H1 (cell line): ENCODE measurements around the gene TTLL1. TPM values are rescaled to one million over a fixed set of nuclear protein-coding genes. Genes with fewer than 3 reads are reported as not detected.
A peak's percentile ranks its signal among the peaks of the same experiment; 100 is the strongest.

ENCODE experiments used
- CTCF ChIA-PET: fragments of 300-600 bp; sonication (Branson Sonifier 250); formaldehyde crosslinking; loops from one replicate; lab custom pipeline; 2021; ENCODE audit not compliant: partially characterized antibody; lab: Charles Lee
- POLR2A ChIA-PET: fragments of 300-600 bp; sonication (Branson Sonifier 250); formaldehyde crosslinking; loops from one replicate; lab custom pipeline; 2021; ENCODE audit warnings: inconsistent platforms; ENCODE audit not compliant: partially characterized antibody; lab: Charles Lee
- DNase-seq, 2 experiments: peaks; one replicate each; pipeline versions ENCODE4 v3.0.0 to v3.0.0-alpha.2; 2010 to 2022; ENCODE audit warnings: low spot score in 2 of 2, low read depth in 1 of 2, mixed read lengths in 1 of 2
- FAIRE-seq: peaks from 2 replicates; lab custom pipeline; 2011; peaks lifted over from hg19 to GRCh38; lab: Jason Lieb, UNC
- H2AFZ ChIP-seq: 2 replicates; pipeline ENCODE4 v1.8.1; 2012; ENCODE audit warnings: low read length, inconsistent platforms
- H2AK5ac ChIP-seq: 2 replicates; pipeline ENCODE4 v1.6.1; 2013; ENCODE audit warnings: low read depth, low read length
- H2BK120ac ChIP-seq: replicated peaks from 2 replicates; pipeline ENCODE3; 2013; ENCODE audit warnings: low read depth, low read length, inconsistent platforms
- H2BK12ac ChIP-seq: 2 replicates; pipeline ENCODE4 v1.6.1; 2013; ENCODE audit warnings: low read depth, low read length
- H2BK15ac ChIP-seq: 2 replicates; pipeline ENCODE4 v1.6.1; 2013; ENCODE audit warnings: low read length
- H2BK20ac ChIP-seq: 2 replicates; pipeline ENCODE4 v1.6.1; 2013; ENCODE audit warnings: low read length
- H2BK5ac ChIP-seq: 2 replicates; pipeline ENCODE4 v1.6.1; 2013; ENCODE audit warnings: low read depth, low read length
- H3K14ac ChIP-seq: 2 replicates; pipeline ENCODE4 v1.6.1; 2013; ENCODE audit warnings: inconsistent platforms; ENCODE audit not compliant: insufficient read length
- H3K18ac ChIP-seq: 2 replicates; pipeline ENCODE4 v1.6.1; 2013; ENCODE audit warnings: low read length; ENCODE audit errors: extremely low read depth
- H3K23ac ChIP-seq: 2 replicates; pipeline ENCODE4 v1.6.1; 2013; ENCODE audit warnings: inconsistent platforms; ENCODE audit not compliant: insufficient read length
- H3K23me2 ChIP-seq: 2 replicates; pipeline ENCODE4 v1.6.1; 2013; ENCODE audit warnings: low read depth, low read length
- H3K27ac ChIP-seq: 2 replicates; pipeline ENCODE4 v1.6.1; 2011; ENCODE audit warnings: low read depth, low read length, inconsistent platforms
- H3K27me3 ChIP-seq, 4 experiments: replicated peaks in 1 of 4; 1 replicate in 1 of 4; 2 replicates in 3 of 4; pipeline versions ENCODE4 v1.6.1 to v1.8.1; 2011 to 2013; ENCODE audit warnings: low read length in 3 of 4, mild to moderate bottlenecking in 3 of 4, inconsistent platforms in 2 of 4, mixed read lengths in 2 of 4, moderate library complexity in 1 of 4; ENCODE audit not compliant: control insufficient read depth in 3 of 4, insufficient read depth in 3 of 4; ENCODE audit errors: extremely low read depth in 1 of 4
- H3K36me3 ChIP-seq, 4 experiments: 2 replicates each; pipeline versions ENCODE4 v1.6.1 to v1.8.1; 2011 to 2013; ENCODE audit warnings: mild to moderate bottlenecking in 4 of 4, low read length in 3 of 4, moderate library complexity in 2 of 4, control low read depth in 1 of 4, inconsistent platforms in 1 of 4; ENCODE audit not compliant: insufficient read depth in 4 of 4, control insufficient read depth in 2 of 4
- H3K4ac ChIP-seq: replicated peaks from 2 replicates; pipeline ENCODE3; 2013; ENCODE audit warnings: low read length, low read depth, mixed read lengths, inconsistent platforms; ENCODE audit not compliant: insufficient read length
- H3K4me1 ChIP-seq, 4 experiments: replicated peaks in 1 of 4; 1 replicate in 1 of 4; 2 replicates in 3 of 4; pipeline versions ENCODE4 v1.6.1 to v1.8.1; 2011 to 2013; ENCODE audit warnings: low read length in 3 of 4, inconsistent platforms in 2 of 4, mixed read lengths in 1 of 4; ENCODE audit not compliant: insufficient read depth in 4 of 4, control insufficient read depth in 3 of 4
- H3K4me2 ChIP-seq, 2 experiments: 2 replicates each; pipeline versions ENCODE4 v1.6.1 to v1.8.1; 2011 to 2013; ENCODE audit warnings: low read depth in 2 of 2, low read length in 2 of 2, control low read depth in 1 of 2, inconsistent platforms in 1 of 2, mild to moderate bottlenecking in 1 of 2; ENCODE audit not compliant: insufficient read depth in 1 of 2
- H3K4me3 ChIP-seq, 4 experiments: fragments of 200-600, 300-600 bp in 1 of 4; sonication (generic), shearing (Covaris generic), sonication (Bioruptor Twin) in 1 of 4; 2 replicates each; pipeline versions ENCODE4 v1.5.1 to v1.8.1; 2011 to 2016; ENCODE audit warnings: low read length in 4 of 4, low read depth in 3 of 4, control low read depth in 2 of 4, inconsistent platforms in 2 of 4, mild to moderate bottlenecking in 2 of 4, mixed read lengths in 1 of 4, moderate library complexity in 1 of 4; ENCODE audit not compliant: insufficient read depth in 2 of 4; ENCODE audit errors: extremely low read depth in 1 of 4
- H3K56ac ChIP-seq: replicated peaks from 2 replicates; pipeline ENCODE3; 2013; ENCODE audit warnings: low read depth, mild to moderate bottlenecking, mixed read lengths, low read length, inconsistent platforms; ENCODE audit not compliant: insufficient read length
- H3K79me1 ChIP-seq: 2 replicates; pipeline ENCODE4 v1.6.1; 2013; ENCODE audit warnings: low read depth, low read length, control low read depth
- H3K79me2 ChIP-seq, 2 experiments: 2 replicates each; pipeline versions ENCODE4 v1.6.1 to v1.8.1; 2012 to 2013; ENCODE audit warnings: low read length in 2 of 2, mild to moderate bottlenecking in 2 of 2, inconsistent platforms in 1 of 2; ENCODE audit not compliant: insufficient read depth in 2 of 2, control insufficient read depth in 1 of 2
- H3K9ac ChIP-seq, 4 experiments: replicated peaks in 1 of 4; 1 replicate in 1 of 4; 2 replicates in 3 of 4; pipeline versions ENCODE4 v1.6.1 to v1.8.1; 2011 to 2013; ENCODE audit warnings: low read depth in 3 of 4, low read length in 3 of 4, control low read depth in 2 of 4, mild to moderate bottlenecking in 2 of 4, moderate library complexity in 2 of 4, inconsistent platforms in 1 of 4; ENCODE audit errors: extremely low read depth in 1 of 4
- H3K9me3 ChIP-seq, 2 experiments: 2 replicates each; pipeline versions ENCODE4 v1.6.1 to v1.8.1; 2012 to 2013; ENCODE audit warnings: mild to moderate bottlenecking in 2 of 2, moderate library complexity in 2 of 2, control low read depth in 1 of 2, inconsistent platforms in 1 of 2, low read depth in 1 of 2, low read length in 1 of 2, mixed read lengths in 1 of 2; ENCODE audit not compliant: insufficient read depth in 2 of 2
- H4K20me1 ChIP-seq, 2 experiments: replicated peaks in 1 of 2; 2 replicates each; pipeline versions ENCODE3 to v1.8.1; 2011 to 2013; ENCODE audit warnings: inconsistent platforms in 2 of 2, low read length in 2 of 2, mild to moderate bottlenecking in 1 of 2; ENCODE audit not compliant: insufficient read depth in 2 of 2, control insufficient read depth in 1 of 2
- H4K5ac ChIP-seq: 2 replicates; pipeline ENCODE4 v1.6.1; 2013; ENCODE audit warnings: low read length, low read depth, mixed read lengths, inconsistent platforms; ENCODE audit not compliant: insufficient read length
- H4K8ac ChIP-seq: 2 replicates; pipeline ENCODE4 v1.8.0; 2013; ENCODE audit warnings: mild to moderate bottlenecking, moderate library complexity, low read length, inconsistent platforms; ENCODE audit not compliant: insufficient read depth; ENCODE audit errors: extremely low read depth
- H4K91ac ChIP-seq: replicated peaks from 2 replicates; pipeline ENCODE3; 2013; ENCODE audit warnings: low read length, mixed read lengths, inconsistent platforms; ENCODE audit not compliant: insufficient read length
- CTCF ChIP-seq, 3 experiments: IDR thresholded peaks; 1 replicate in 2 of 3; 2 replicates in 1 of 3; pipeline versions ENCODE4 v1.5.1 to v1.6.1; 2011; ENCODE audit warnings: low read length in 3 of 3, mild to moderate bottlenecking in 3 of 3, inconsistent platforms in 2 of 3, low read depth in 1 of 3, moderate library complexity in 1 of 3; ENCODE audit not compliant: insufficient read depth in 1 of 3; ENCODE audit errors: control extremely low read depth in 1 of 3
- E2F6 ChIP-seq: IDR thresholded peaks from 2 replicates; pipeline ENCODE4 v1.6.1; 2012; ENCODE audit warnings: inconsistent platforms
- HDAC6 ChIP-seq: IDR thresholded peaks from one replicate; pipeline ENCODE4 v1.7.1; 2012; ENCODE audit warnings: low read depth, mild to moderate bottlenecking, inconsistent platforms, low read length, moderate library complexity
- KDM1A ChIP-seq: fragments of 200-600, 300-600 bp; sonication (generic); IDR thresholded peaks from 2 replicates; pipeline ENCODE4 v1.7.1; 2016; ENCODE audit warnings: mild to moderate bottlenecking, low read length, borderline replicate concordance
- POU5F1 ChIP-seq: IDR thresholded peaks from 2 replicates; pipeline ENCODE4 v1.6.1; 2011; ENCODE audit warnings: low read depth, mild to moderate bottlenecking, low read length, moderate library complexity
- RAD21 ChIP-seq, 2 experiments: IDR thresholded peaks in 1 of 2; conservative IDR thresholded peaks in 1 of 2; 2 replicates each; pipeline ENCODE4 v1.6.1; 2011; ENCODE audit warnings: low read depth in 2 of 2, low read length in 2 of 2, improper control_type of control experiment in 1 of 2, inconsistent platforms in 1 of 2, mild to moderate bottlenecking in 1 of 2, moderate library complexity in 1 of 2
- SP1 ChIP-seq: IDR thresholded peaks from 2 replicates; pipeline ENCODE4 v1.6.1; 2011; ENCODE audit warnings: low read depth, low read length
- TBP ChIP-seq: IDR thresholded peaks from 2 replicates; pipeline ENCODE4 v1.6.1; 2011; ENCODE audit warnings: low read depth, low read length, improper control_type of control experiment
- WGBS, 2 experiments: shearing (Covaris generic) in 1 of 2; methylation state at CpG; one replicate each; pipeline versions ENCODE4 v1.1.6 to v1.1.7; 2013 to 2015; ENCODE audit warnings: low lambda C conversion rate in 2 of 2, mixed read lengths in 2 of 2, inconsistent platforms in 1 of 2, low coverage in 1 of 2, missing lambda C conversion rate in 1 of 2; ENCODE audit not compliant: insufficient replicate concordance in 2 of 2, insufficient coverage in 1 of 2, insufficient read length in 1 of 2; ENCODE audit errors: extremely low coverage in 1 of 2, missing lambda C conversion rate in 1 of 2; 5-methylcytosine and 5-hydroxymethylcytosine counted together
- polyA plus RNA-seq, 7 experiments: library from polyadenylated mRNA; depleted of rRNA in 3 of 7; stranded (reverse) in 5 of 7; unstranded in 2 of 7; fragments of >200 nt in 5 of 7; fragments of 200-250 nt in 2 of 7; gene quantifications; 1 replicate in 5 of 7; 2 replicates in 1 of 7; 4 replicates in 1 of 7; pipeline versions ENCODE4 v1.2.1 to v1.2.3, GENCODE V29; 2011 to 2013; ENCODE audit warnings: missing spikeins in 2 of 7, mixed read lengths in 2 of 7
- total RNA-seq: library from RNA; stranded (reverse); fragmentation: NEBNext Ultra II Directional; extraction: Animal tissue kit (Norgen Biotek cat#: 25700); gene quantifications from 2 replicates; pipeline ENCODE4 v1.2.1, GENCODE V29; 2021

Gene TTLL1
- total and polyA plus RNA-seq, 2 of the 8 experiments (the other 6 are each of a cell fraction or from before 2014, with no cell fraction given) = 5.0 to 13.8 TPM

GRCh38 chr22:43077121-43077877, 11.9 kb downstream of the TTLL1 start:
- H3K27ac ChIP-seq = no peak overlapping the region
- POLR2A ChIA-PET = no interaction called here
- H4K8ac ChIP-seq = no peak overlapping the region
- no peaks in the 10 kb centered on the region for H3K9me3 ChIP-seq
- no peaks in the 10 kb centered on the region for H3K23me2 ChIP-seq
- H3K4ac ChIP-seq = no peak overlapping the region
- no peak overlapping the region for H3K18ac ChIP-seq
- H3K56ac ChIP-seq = no peak overlapping the region
- no peaks in the 10 kb centered on the region for H3K79me1 ChIP-seq
- DNase-seq (no peak), FAIRE-seq (no peak)
- no peaks in the 10 kb centered on the region for H3K4me1 ChIP-seq
- H3K9ac ChIP-seq = no peak overlapping the region
- no peak overlapping the region for H4K5ac ChIP-seq
- H3K23ac ChIP-seq = peak overlapping the region; percentile 52
- H2BK20ac ChIP-seq = no peak overlapping the region
- H3K14ac ChIP-seq = no peak overlapping the region
- no peaks in the 10 kb centered on the region for H3K27me3 ChIP-seq
- H3K79me2 ChIP-seq = no peaks in the 10 kb centered on the region
- H2BK15ac ChIP-seq = no peak overlapping the region
- H2BK120ac ChIP-seq = no peak overlapping the region
- H3K4me2 ChIP-seq = no peak overlapping the region
- H2AK5ac ChIP-seq = no peak overlapping the region
- H4K91ac ChIP-seq = no peak overlapping the region
- H3K36me3 ChIP-seq = no peaks in the 10 kb centered on the region
- 95% methylated on average over 20 of the region's 20 CpGs; no CpG with 5 or more reads in 1 of the 2 experiments for WGBS, 2 experiments
- no peak overlapping the region for H3K4me3 ChIP-seq
- no peak overlapping the region for H2AFZ ChIP-seq
- H2BK5ac ChIP-seq = no peak overlapping the region
- CTCF ChIA-PET = interaction anchor here (0.8 to 1.7 kb wide), 4 partner anchors 17 to 72 kb away, joined by 3 to 6 read pairs (median 3); no protein-coding TSS in a partner anchor
- no peaks in the 10 kb centered on the region for H4K20me1 ChIP-seq
- H2BK12ac ChIP-seq = no peak overlapping the region
- TF ChIP-seq POU5F1 (no peak), KDM1A (no peak), HDAC6 (no peak), RAD21 (IDR thresholded peaks at IDR 0.05 in 1 of 2, conservative IDR thresholded peaks at IDR 0.05 in 1 of 2; ENCODE audit: low read depth in 2 of 2, low read length in 2 of 2) (no peak), TBP (no peak), E2F6 (no peak), CTCF (IDR thresholded peaks at IDR 0.05; ENCODE audit: control extremely low read depth in 1 of 3, insufficient read depth in 1 of 3, low read depth in 1 of 3, low read length in 3 of 3) (no peak), SP1 (no peak)
